HepG2 (cell line): ENCODE data around the gene FAHD1. TPM values are rescaled to one million over a fixed set of nuclear protein-coding genes. Genes with fewer than 3 reads are reported as not detected.

Source experiments
- ATAC-seq: fragments of 200-7000 bp; cut with Tn5 transposase; 3 replicates; pipeline ENCODE4 v1.9.1; 2020; ENCODE audit warnings: mild to moderate bottlenecking, moderate library complexity
- BruUV-seq: library from RNA; stranded (reverse); fragments of 400-500 nt; replicated peaks from 2 replicates; lab custom pipeline; 2021; lab: Mats Ljungman, UMichigan
- CTCF ChIA-PET: fragments of 300-600 bp; formaldehyde crosslinking; extraction: SDS; loops from one replicate; lab custom pipeline; 2021; ENCODE audit warnings: low total read pairs, inconsistent platforms, low intra/inter-chr PET ratio; lab: Yijun Ruan, JAX
- POLR2A ChIA-PET: fragments of 350-600 bp; sonication (Branson Sonifier 250); formaldehyde crosslinking; loops from one replicate; lab custom pipeline; 2020; ENCODE audit warnings: antibody characterized with exemption, inconsistent platforms; lab: Yijun Ruan, JAX
- DNase-seq: peaks from one replicate; pipeline ENCODE4 v3.0.0-alpha.2; 2015; ENCODE audit warnings: low spot score
- FAIRE-seq: peaks from 3 replicates; lab custom pipeline; 2011; peaks lifted over from hg19 to GRCh38; lab: Jason Lieb, UNC
- H2AFZ ChIP-seq: one replicate; pipeline ENCODE4 v1.6.1; 2011; ENCODE audit warnings: low read length, inconsistent platforms
- H3K27ac ChIP-seq: fragments of 300-600 bp; 3 replicates; pipeline ENCODE4 v1.8.0; 2011; ENCODE audit warnings: mixed run types, mild to moderate bottlenecking, mixed read lengths, low read length, inconsistent platforms; ENCODE audit not compliant: insufficient read depth; ENCODE audit errors: extremely low read length
- H3K27me3 ChIP-seq, 2 experiments: fragments of 200-600 bp in 1 of 2; 2 replicates in 1 of 2; 3 replicates in 1 of 2; pipeline versions ENCODE4 v1.6.0 to v1.8.0; 2011; ENCODE audit warnings: low read length in 2 of 2, mild to moderate bottlenecking in 2 of 2, moderate library complexity in 2 of 2, inconsistent platforms in 1 of 2; ENCODE audit not compliant: insufficient read depth in 2 of 2, control insufficient read depth in 1 of 2
- H3K36me3 ChIP-seq, 2 experiments: fragments of 200-600 bp in 1 of 2; replicated peaks in 1 of 2; 2 replicates in 1 of 2; 3 replicates in 1 of 2; pipeline versions ENCODE4 v1.5.1 to v1.8.0; 2011; ENCODE audit warnings: low read length in 2 of 2, inconsistent platforms in 1 of 2; ENCODE audit not compliant: insufficient read depth in 2 of 2, control insufficient read depth in 1 of 2
- H3K4me1 ChIP-seq: 2 replicates; pipeline ENCODE4 v1.5.1; 2012; ENCODE audit warnings: low read length, inconsistent platforms; ENCODE audit not compliant: insufficient read depth
- H3K4me2 ChIP-seq: 2 replicates; pipeline ENCODE4 v1.6.0; 2011; ENCODE audit warnings: low read depth, low read length, inconsistent platforms
- H3K4me3 ChIP-seq, 3 experiments: fragments of 200-600 bp in 1 of 3; sonication (generic), shearing (Covaris generic) in 1 of 3; replicated peaks in 1 of 3; 2 replicates each; pipeline ENCODE4 v1.5.1; 2011 to 2016; ENCODE audit warnings: low read length in 3 of 3, inconsistent platforms in 2 of 3, low read depth in 2 of 3, mild to moderate bottlenecking in 2 of 3, control low read depth in 1 of 3, mixed read lengths in 1 of 3; ENCODE audit not compliant: insufficient read depth in 1 of 3
- H3K79me2 ChIP-seq: one replicate; pipeline ENCODE4 v1.6.1; 2011; ENCODE audit warnings: low read length, inconsistent platforms; ENCODE audit not compliant: insufficient read depth
- H3K9ac ChIP-seq: 2 replicates; pipeline ENCODE4 v1.6.0; 2011; ENCODE audit warnings: mild to moderate bottlenecking, low read depth, low read length, inconsistent platforms; ENCODE audit not compliant: insufficient read depth
- H3K9me3 ChIP-seq: 2 replicates; pipeline ENCODE4 v1.5.1; 2012; ENCODE audit warnings: mild to moderate bottlenecking, low read length
- H4K20me1 ChIP-seq: 2 replicates; pipeline ENCODE4 v1.6.0; 2011; ENCODE audit warnings: inconsistent platforms, mild to moderate bottlenecking, low read length, moderate library complexity; ENCODE audit not compliant: insufficient read depth
- GMEB1 ChIP-seq: sonication (generic); formaldehyde crosslinking; IDR thresholded peaks from 2 replicates; pipeline ENCODE4 v1.5.1; 2020; ENCODE audit warnings: missing genetic modification reagents, mild to moderate bottlenecking, borderline replicate concordance
- GTF3A ChIP-seq: sonication (generic); formaldehyde crosslinking; conservative IDR thresholded peaks from 2 replicates; pipeline ENCODE4 v1.4.0; 2020; ENCODE audit warnings: mild to moderate bottlenecking, missing genetic modification reagents
- HCFC1 ChIP-seq: fragments of 150-350 bp; IDR thresholded peaks from 2 replicates; pipeline ENCODE4 v1.6.1; 2014; ENCODE audit warnings: low read depth, low read length
- ISX ChIP-seq: sonication (generic); formaldehyde crosslinking; conservative IDR thresholded peaks from 2 replicates; pipeline ENCODE4 v1.5.0; 2020; ENCODE audit warnings: missing genetic modification reagents
- MBNL3 ChIP-seq: fragments of 250-450 bp; sonication (Bioruptor Pico); conservative IDR thresholded peaks from 2 replicates; pipeline ENCODE4 v1.8.0; 2022; ENCODE audit warnings: mild to moderate bottlenecking, inconsistent platforms
- MNT ChIP-seq: fragments of 450-650 bp; IDR thresholded peaks from 2 replicates; pipeline ENCODE4 v1.6.1; 2016
- MZF1 ChIP-seq: sonication (generic); formaldehyde crosslinking; IDR thresholded peaks from 2 replicates; pipeline ENCODE4 v1.8.1; 2023; ENCODE audit warnings: mild to moderate bottlenecking, missing genetic modification reagents, borderline replicate concordance
- SETDB1 ChIP-seq: sonication (generic); formaldehyde crosslinking; IDR thresholded peaks from 2 replicates; pipeline ENCODE4 v1.5.1; 2020; ENCODE audit warnings: missing genetic modification reagents, mild to moderate bottlenecking, borderline replicate concordance
- WIZ ChIP-seq: sonication (generic); formaldehyde crosslinking; IDR thresholded peaks from 2 replicates; pipeline ENCODE4 v1.5.1; 2020; ENCODE audit warnings: mild to moderate bottlenecking, missing genetic modification reagents
- YEATS2 ChIP-seq: sonication (generic); formaldehyde crosslinking; IDR thresholded peaks from 2 replicates; pipeline ENCODE4 v1.4.0; 2020; ENCODE audit warnings: missing genetic modification reagents, borderline replicate concordance
- ZNF10 ChIP-seq: sonication (generic); formaldehyde crosslinking; IDR thresholded peaks from 2 replicates; pipeline ENCODE4 v1.4.0; 2020; ENCODE audit warnings: mild to moderate bottlenecking, low read depth, missing genetic modification reagents, borderline replicate concordance
- ZNF547 ChIP-seq: sonication (generic); formaldehyde crosslinking; IDR thresholded peaks from 2 replicates; pipeline ENCODE4 v1.5.1; 2020; ENCODE audit warnings: mild to moderate bottlenecking, missing genetic modification reagents
- ZNF549 ChIP-seq: sonication (generic); formaldehyde crosslinking; IDR thresholded peaks from 2 replicates; pipeline ENCODE4 v1.5.0; 2020; ENCODE audit warnings: missing genetic modification reagents
- WGBS: methylation state at CpG from one replicate; pipeline ENCODE4 v1.1.6; 2017; ENCODE audit warnings: low lambda C conversion rate; 5-methylcytosine and 5-hydroxymethylcytosine counted together
- in situ Hi-C: cut with HindIII; loops from 2 replicates; pipeline ENCODE4 v1.10.0; 2017; ENCODE audit warnings: low pct_unique_long_range_greater_than_20kb; ENCODE audit not compliant: extremely low pct_ligation_motif_present
- intact Hi-C: fragments of 100-400 bp; cut with micrococcal nuclease; formaldehyde crosslinking; loops from one replicate; pipeline ENCODE4 v1.10.0; 2022; ENCODE audit not compliant: unreplicated experiment
- polyA plus RNA-seq, 8 experiments: library from polyadenylated mRNA; depleted of rRNA in 3 of 8; stranded (reverse) in 7 of 8; unstranded in 1 of 8; fragments of >200 nt; fragmentation: Illumina TruSeq in 4 of 8; extraction: Trizol in 4 of 8; gene quantifications; 2 replicates each; pipeline versions ENCODE4 v1.2.1 to v1.2.3, GENCODE V29; 2011 to 2016; ENCODE audit warnings: low read depth in 4 of 8, missing spikeins in 1 of 8, mixed read lengths in 1 of 8; ENCODE audit not compliant: insufficient read depth in 1 of 8
- total RNA-seq, 5 experiments: library from RNA; depleted of rRNA; stranded (reverse); fragments of >200 nt; fragmentation: Illumina TruSeq; extraction: Trizol; gene quantifications; 2 replicates each; pipeline ENCODE4 v1.2.3, GENCODE V29; 2016; ENCODE audit warnings: low read depth in 1 of 5
- TF ChIP-seq, protein P1 (sequence below): sonication (generic); formaldehyde crosslinking; IDR thresholded peaks from 2 replicates; pipeline ENCODE4 v1.4.0; 2020; ENCODE audit warnings: mild to moderate bottlenecking, missing genetic modification reagents

The FAHD1 gene
- total and polyA plus RNA-seq, 2 of the 13 experiments (the other 11 are each of a cell fraction or from before 2014, with no cell fraction given) = 39.0 to 45.3 TPM

GRCh38 chr16:1850981-1851380 is 24.0 kb downstream of the FAHD1 start:
- Histone ChIP-seq H3K9me3 (no peaks in the 10 kb centered on the region), H3K4me1 (peaks cover 9% of the 10 kb centered on the region), H2AFZ (no peak overlapping the region), H3K27me3 (peaks cover 1 to 3% of the 10 kb centered on the region in 2 experiments; a peak in 2 of 5 replicates), H3K4me3 (peak overlapping the region in 1 of 3 experiments; percentile 23; a peak in 1 of 6 replicates), H3K4me2 (peak overlapping the region; percentile 42; the same call in 1 of the 2 replicates), H3K27ac (no peak overlapping the region), H4K20me1 (no peaks in the 10 kb centered on the region), H3K9ac (no peak overlapping the region), H3K79me2 (no peaks in the 10 kb centered on the region), H3K36me3 (no peaks in the 10 kb centered on the region)
- intact Hi-C loops (no loop called here), in situ Hi-C loops (no loop called here)
- peak; percentile 70 for ATAC-seq
- TF ChIP-seq YEATS2 (no peak), MZF1 (CRISPR knock-in tag) (no peak), GTF3A (CRISPR knock-in tag) (no peak), GMEB1 (CRISPR knock-in tag) (no peak), SETDB1 (no peak), MNT (no peak), WIZ (CRISPR knock-in tag) (no peak), MBNL3 (no peak), ISX (CRISPR knock-in tag) (no peak), ZNF549 (no peak), ZNF547 (CRISPR knock-in tag) (no peak), ZNF10 (CRISPR knock-in tag) (no peak), HCFC1 (no peak)
- TF ChIP-seq, protein P1, sequence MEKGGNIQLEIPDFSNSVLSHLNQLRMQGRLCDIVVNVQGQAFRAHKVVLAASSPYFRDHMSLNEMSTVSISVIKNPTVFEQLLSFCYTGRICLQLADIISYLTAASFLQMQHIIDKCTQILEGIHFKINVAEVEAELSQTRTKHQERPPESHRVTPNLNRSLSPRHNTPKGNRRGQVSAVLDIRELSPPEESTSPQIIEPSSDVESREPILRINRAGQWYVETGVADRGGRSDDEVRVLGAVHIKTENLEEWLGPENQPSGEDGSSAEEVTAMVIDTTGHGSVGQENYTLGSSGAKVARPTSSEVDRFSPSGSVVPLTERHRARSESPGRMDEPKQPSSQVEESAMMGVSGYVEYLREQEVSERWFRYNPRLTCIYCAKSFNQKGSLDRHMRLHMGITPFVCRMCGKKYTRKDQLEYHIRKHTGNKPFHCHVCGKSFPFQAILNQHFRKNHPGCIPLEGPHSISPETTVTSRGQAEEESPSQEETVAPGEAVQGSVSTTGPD (CRISPR knock-in tag) = no peak
- ChIA-PET POLR2A (no interaction called here), CTCF (no interaction called here)
- BruUV-seq = no TSS peak
- DNase-seq = no peak
- FAIRE-seq = no peak
- WGBS = 33% methylated on average over 6 of the region's 7 CpGs
